HepG2 (cell line): Measurements from ENCODE around the gene SH3PXD2A. TPM values are rescaled to one million over a fixed set of nuclear protein-coding genes. Genes with fewer than 3 reads are reported as not detected.

ENCODE experiments used
- AHR ChIP-seq: IDR thresholded peaks from 2 replicates; pipeline ENCODE4 v1.6.1; 2018; ENCODE audit warnings: missing genetic modification reagents, missing compliant biosample characterization
- CENPT ChIP-seq: sonication (generic); formaldehyde crosslinking; IDR thresholded peaks from 2 replicates; pipeline ENCODE4 v1.8.0; 2022; ENCODE audit warnings: low read depth, mild to moderate bottlenecking, moderate library complexity, missing genetic modification reagents
- CTCF ChIP-seq: sonication (generic); formaldehyde crosslinking; IDR thresholded peaks from 2 replicates; pipeline ENCODE4 v1.5.0; 2020; ENCODE audit warnings: mild to moderate bottlenecking, missing genetic modification reagents, moderate library complexity
- DR1 ChIP-seq: sonication (generic); formaldehyde crosslinking; IDR thresholded peaks from 2 replicates; pipeline ENCODE4 v1.8.0; 2021; ENCODE audit warnings: mild to moderate bottlenecking, missing genetic modification reagents, inconsistent platforms
- HOXA5 ChIP-seq: sonication (generic); formaldehyde crosslinking; IDR thresholded peaks from 2 replicates; pipeline ENCODE4 v1.4.0; 2020; ENCODE audit warnings: missing genetic modification reagents
- NR3C1 ChIP-seq: sonication (generic); formaldehyde crosslinking; IDR thresholded peaks from 2 replicates; pipeline ENCODE4 v1.4.0; 2020; ENCODE audit warnings: missing genetic modification reagents
- POGK ChIP-seq: sonication (generic); formaldehyde crosslinking; conservative IDR thresholded peaks from 2 replicates; pipeline ENCODE4 v1.8.0; 2022; ENCODE audit warnings: mild to moderate bottlenecking, moderate library complexity, missing genetic modification reagents
- SNAPC5 ChIP-seq: sonication (generic); formaldehyde crosslinking; IDR thresholded peaks from 2 replicates; pipeline ENCODE4 v1.8.1; 2023; ENCODE audit warnings: mild to moderate bottlenecking, missing genetic modification reagents, borderline replicate concordance
- SOX5 ChIP-seq: IDR thresholded peaks from 2 replicates; pipeline ENCODE4 v1.6.1; 2016; ENCODE audit warnings: borderline replicate concordance
- SOX6 ChIP-seq, 2 experiments: fragments of 450-650 bp in 1 of 2; sonication (generic) in 1 of 2; formaldehyde crosslinking in 1 of 2; IDR thresholded peaks; 2 replicates each; pipeline versions ENCODE4 v1.4.0 to v1.6.1; 2017 to 2020; ENCODE audit warnings: antibody characterized with exemption in 1 of 2, mild to moderate bottlenecking in 1 of 2, missing genetic modification reagents in 1 of 2
- SRSF9 ChIP-seq: fragments of 200-400 bp; formaldehyde crosslinking; IDR thresholded peaks from 2 replicates; pipeline ENCODE4 v1.6.1; 2018; ENCODE audit warnings: borderline replicate concordance, mild to moderate bottlenecking, low read depth, low read length; ENCODE audit not compliant: insufficient read depth, poor library complexity, severe bottlenecking
- ZNF101 ChIP-seq: sonication (generic); formaldehyde crosslinking; IDR thresholded peaks from 2 replicates; pipeline ENCODE4 v1.4.0; 2020; ENCODE audit warnings: mild to moderate bottlenecking, low read depth, missing genetic modification reagents, borderline replicate concordance
- ZNF138 ChIP-seq: sonication (generic); formaldehyde crosslinking; IDR thresholded peaks from 2 replicates; pipeline ENCODE4 v1.5.0; 2020; ENCODE audit warnings: mild to moderate bottlenecking, low read depth, missing genetic modification reagents
- ZNF510 ChIP-seq: sonication (generic); formaldehyde crosslinking; IDR thresholded peaks from 2 replicates; pipeline ENCODE4 v1.4.0; 2020; ENCODE audit warnings: low read depth, mild to moderate bottlenecking, missing genetic modification reagents
- ZNF558 ChIP-seq: sonication (generic); formaldehyde crosslinking; IDR thresholded peaks from 2 replicates; pipeline ENCODE4 v1.9.0; 2022; ENCODE audit warnings: mild to moderate bottlenecking, missing genetic modification reagents, borderline replicate concordance
- ZNF580 ChIP-seq: IDR thresholded peaks from 2 replicates; pipeline ENCODE4 v1.6.1; 2016; ENCODE audit warnings: low read depth, borderline replicate concordance
- ZNF646 ChIP-seq: sonication (generic); formaldehyde crosslinking; IDR thresholded peaks from 2 replicates; pipeline ENCODE4 v1.9.0; 2021; ENCODE audit warnings: mild to moderate bottlenecking, missing genetic modification reagents
- ZNF850 ChIP-seq: sonication (generic); formaldehyde crosslinking; conservative IDR thresholded peaks from 2 replicates; pipeline ENCODE4 v1.9.0; 2021; ENCODE audit warnings: mild to moderate bottlenecking, missing genetic modification reagents
- polyA plus RNA-seq, 8 experiments: library from polyadenylated mRNA; depleted of rRNA in 3 of 8; stranded (reverse) in 7 of 8; unstranded in 1 of 8; fragments of >200 nt; fragmentation: Illumina TruSeq in 4 of 8; extraction: Trizol in 4 of 8; gene quantifications; 2 replicates each; pipeline versions ENCODE4 v1.2.1 to v1.2.3, GENCODE V29; 2011 to 2016; ENCODE audit warnings: low read depth in 4 of 8, missing spikeins in 1 of 8, mixed read lengths in 1 of 8; ENCODE audit not compliant: insufficient read depth in 1 of 8
- total RNA-seq, 5 experiments: library from RNA; depleted of rRNA; stranded (reverse); fragments of >200 nt; fragmentation: Illumina TruSeq; extraction: Trizol; gene quantifications; 2 replicates each; pipeline ENCODE4 v1.2.3, GENCODE V29; 2016; ENCODE audit warnings: low read depth in 1 of 5

SH3PXD2A gene
- total and polyA plus RNA-seq, 2 of the 13 experiments (the other 11 are each of a cell fraction or from before 2014, with no cell fraction given), result 11.1 to 11.3 TPM

- TF ChIP-seq NR3C1 (CRISPR knock-in tag) (no peak), SRSF9 (no peak), ZNF580 (CRISPR knock-in tag) (0 out of 2 replicates have a peak, but pooled peaks have one; percentile 31), ZNF138 (CRISPR knock-in tag) (no peak), ZNF558 (CRISPR knock-in tag) (no peak), SOX5 (CRISPR knock-in tag) (no peak), SOX6 (IDR thresholded peaks at IDR 0.05) (no peak), SOX6 (CRISPR knock-in tag; IDR thresholded peaks at IDR 0.05) (peak; percentile 24; the same call in 1 of the 2 replicates), POGK (CRISPR knock-in tag) (no peak), AHR (no peak), CENPT (CRISPR knock-in tag) (no peak), ZNF850 (CRISPR knock-in tag) (no peak), DR1 (CRISPR knock-in tag) (no peak), ZNF101 (CRISPR knock-in tag) (no peak), SNAPC5 (no peak), CTCF (CRISPR knock-in tag) (peak; percentile 68), HOXA5 (CRISPR knock-in tag) (no peak), ZNF646 (CRISPR knock-in tag) (no peak), ZNF510 (CRISPR knock-in tag) (no peak)
Observed at GRCh38 chr10:103781329-103782061, 73.9 kb downstream of the SH3PXD2A start (continued).
